Keratinocyte (primary cell): ENCODE measurements around the gene COL21A1.

Experiments
- CTCF ChIP-seq, 3 experiments: IDR thresholded peaks in 1 of 3; conservative IDR thresholded peaks in 1 of 3; optimal IDR thresholded peaks in 1 of 3; 2 replicates in 2 of 3; 3 replicates in 1 of 3; pipeline versions ENCODE3 to v1.5.1; 2011; ENCODE audit warnings: low read length in 3 of 3, mild to moderate bottlenecking in 3 of 3, moderate library complexity in 2 of 3, control low read depth in 1 of 3, inconsistent platforms in 1 of 3; ENCODE audit not compliant: insufficient read depth in 2 of 3; ENCODE audit errors: extremely low read depth in 1 of 3
- EZH2 ChIP-seq: IDR thresholded peaks from one replicate; pipeline ENCODE4 v1.6.1; 2012; ENCODE audit warnings: inconsistent platforms, mild to moderate bottlenecking, low read length, moderate library complexity

GRCh38 chr6:56026455-56027180 is 220.8 kb downstream of the COL21A1 start:
- TF ChIP-seq CTCF (optimal IDR thresholded peaks at IDR 0.05 in 1 of 3, IDR thresholded peaks at IDR 0.05 in 1 of 3, conservative IDR thresholded peaks at IDR 0.05 in 1 of 3; ENCODE audit: extremely low read depth in 1 of 3, insufficient read depth in 2 of 3, low read length in 3 of 3) (no peak), EZH2 (no peak)
